B cell (primary cell): ENCODE data around the gene TIGD1. TPM values are rescaled to one million over a fixed set of nuclear protein-coding genes. Genes with fewer than 3 reads are reported as not detected.

Experiments
- ATAC-seq: fragments of 200-7000 bp; cut with Tn5 transposase; one replicate; pipeline ENCODE4 v1.10.0; 2021; ENCODE audit warnings: low read depth, mild to moderate bottlenecking, moderate number of reproducible peaks, moderate library complexity
- CTCF ChIA-PET: fragments of 350-600 bp; sonication (Branson Sonifier 250); formaldehyde crosslinking; loops from one replicate; lab custom pipeline; 2021; ENCODE audit warnings: antibody characterized with exemption, inconsistent platforms; lab: Charles Lee
- POLR2A ChIA-PET: fragments of 350-600 bp; sonication (Branson Sonifier 250); formaldehyde crosslinking; loops from one replicate; lab custom pipeline; 2021; ENCODE audit warnings: antibody characterized with exemption; lab: Charles Lee
- DNase-seq: peaks from one replicate; pipeline ENCODE4 v3.0.0; 2013
- H2AFZ ChIP-seq: 2 replicates; pipeline ENCODE4 v1.6.1; 2012; ENCODE audit warnings: mild to moderate bottlenecking, low read depth, low read length; ENCODE audit not compliant: insufficient read depth, poor library complexity, severe bottlenecking
- H3K27ac ChIP-seq, 2 donors: 1 replicate in 1 of 2; 2 replicates in 1 of 2; pipeline ENCODE4 v1.5.1; 2012 to 2013; ENCODE audit warnings: low read length in 2 of 2, mild to moderate bottlenecking in 2 of 2, moderate library complexity in 1 of 2
- H3K27me3 ChIP-seq, 4 experiments: fragments of 200-600 bp in 1 of 4; sonication (generic) in 1 of 4; replicated peaks in 1 of 4; 1 replicate in 2 of 4; 2 replicates in 2 of 4; pipeline versions ENCODE4 v1.6.1 to v1.7.0; 2013 to 2016; ENCODE audit warnings: low read length in 3 of 4, mild to moderate bottlenecking in 2 of 4, mixed read lengths in 1 of 4, moderate library complexity in 1 of 4; ENCODE audit not compliant: insufficient read depth in 4 of 4, control insufficient read depth in 3 of 4; ENCODE audit errors: control extremely low read depth in 1 of 4
- H3K36me3 ChIP-seq, 2 experiments: replicated peaks in 1 of 2; 1 replicate in 1 of 2; 2 replicates in 1 of 2; pipeline versions ENCODE4 v1.6.1 to v1.7.1; 2013; ENCODE audit warnings: low read length in 1 of 2; ENCODE audit not compliant: insufficient read depth in 2 of 2, control insufficient read depth in 1 of 2; ENCODE audit errors: control extremely low read depth in 1 of 2, extremely low read depth in 1 of 2
- H3K4me1 ChIP-seq, 2 donors: fragments of 200-600 bp in 1 of 2; sonication (generic) in 1 of 2; 1 replicate in 1 of 2; 2 replicates in 1 of 2; pipeline versions ENCODE4 v1.5.1 to v1.6.1; 2013 to 2017; ENCODE audit warnings: low read length in 2 of 2; ENCODE audit not compliant: control insufficient read depth in 2 of 2, insufficient read depth in 2 of 2
- H3K4me2 ChIP-seq: replicated peaks from 2 replicates; pipeline ENCODE3; 2012; ENCODE audit warnings: mild to moderate bottlenecking, low read depth, low read length; ENCODE audit not compliant: poor library complexity, severe bottlenecking
- H3K4me3 ChIP-seq, 5 experiments: fragments of 200-600 bp in 1 of 5; sonication (generic) in 1 of 5; 1 replicate in 3 of 5; 2 replicates in 2 of 5; pipeline versions ENCODE4 v1.5.1 to v1.7.0; 2011 to 2016; ENCODE audit warnings: low read length in 4 of 5, mild to moderate bottlenecking in 4 of 5, low read depth in 2 of 5, control low read depth in 1 of 5, moderate library complexity in 1 of 5; ENCODE audit not compliant: insufficient read depth in 1 of 5; ENCODE audit errors: control extremely low read depth in 1 of 5, extremely low read depth in 1 of 5
- H3K79me2 ChIP-seq: fragments of 200-600 bp; sonication (generic); one replicate; pipeline ENCODE4 v1.6.0; 2016; ENCODE audit warnings: low read length; ENCODE audit not compliant: control insufficient read depth, insufficient read depth
- H3K9ac ChIP-seq: fragments of 200-600 bp; sonication (generic); 2 replicates; pipeline ENCODE4 v1.6.1; 2017; ENCODE audit warnings: mild to moderate bottlenecking, low read length, moderate library complexity
- H3K9me3 ChIP-seq, 3 donors: one replicate each; pipeline versions ENCODE4 v1.6.1 to v1.7.1; 2013; ENCODE audit warnings: low read length in 2 of 3; ENCODE audit not compliant: control insufficient read depth in 2 of 3, insufficient read depth in 1 of 3; ENCODE audit errors: control extremely low read depth in 1 of 3
- H4K20me1 ChIP-seq: 2 replicates; pipeline ENCODE4 v1.6.0; 2012; ENCODE audit warnings: mild to moderate bottlenecking, low read length; ENCODE audit not compliant: insufficient read depth, control insufficient read depth, poor library complexity, severe bottlenecking
- H3K27ac Mint-ChIP-seq: one replicate; pipeline ENCODE4 v1.8.0; 2021; ENCODE audit warnings: mixed read lengths
- H3K27me3 Mint-ChIP-seq: one replicate; pipeline ENCODE4 v1.8.0; 2021; ENCODE audit warnings: mixed read lengths
- H3K4me1 Mint-ChIP-seq: one replicate; pipeline ENCODE4 v1.8.0; 2021; ENCODE audit warnings: mixed read lengths
- H3K4me3 Mint-ChIP-seq: one replicate; pipeline ENCODE4 v1.8.0; 2021; ENCODE audit warnings: mixed read lengths
- H3K9me3 Mint-ChIP-seq: one replicate; pipeline ENCODE4 v1.8.0; 2022; ENCODE audit warnings: mixed read lengths; ENCODE audit not compliant: insufficient read depth
- CTCF ChIP-seq: fragments of 200-600 bp; IDR thresholded peaks from one replicate; pipeline ENCODE4 v1.8.0; 2022; ENCODE audit warnings: antibody characterized with exemption, mild to moderate bottlenecking
- EZH2 ChIP-seq: IDR thresholded peaks from 2 replicates; pipeline ENCODE4 v1.6.1; 2012; ENCODE audit warnings: borderline replicate concordance, low read depth, mild to moderate bottlenecking, moderate library complexity, low read length; ENCODE audit not compliant: insufficient read depth, poor library complexity, severe bottlenecking
- WGBS: methylation state at CpG from one replicate; pipeline ENCODE4 v1.1.5; 2013; ENCODE audit warnings: missing lambda C conversion rate; ENCODE audit not compliant: insufficient coverage; 5-methylcytosine and 5-hydroxymethylcytosine counted together
- intact Hi-C: fragments of 100-400 bp; cut with micrococcal nuclease; formaldehyde crosslinking; loops from one replicate; pipeline ENCODE4 v1.10.0; 2022
- polyA plus RNA-seq: library from polyadenylated mRNA; depleted of rRNA; stranded (reverse); fragments of >200 nt; gene quantifications from 2 replicates; pipeline ENCODE4 v1.2.3, GENCODE V29; 2012
- total RNA-seq, 2 donors: library from RNA; stranded (reverse); fragments of 120-200 nt in 1 of 2; gene quantifications; 1 replicate in 1 of 2; 2 replicates in 1 of 2; pipeline versions ENCODE4 v1.2.3 to v1.2.4, GENCODE V29; 2013 to 2022

Gene TIGD1
- total and polyA plus RNA-seq, 2 donors (not counting 1 experiment from before 2014, with no cell fraction given), result 7.6 to 13.6 TPM

DNA sequence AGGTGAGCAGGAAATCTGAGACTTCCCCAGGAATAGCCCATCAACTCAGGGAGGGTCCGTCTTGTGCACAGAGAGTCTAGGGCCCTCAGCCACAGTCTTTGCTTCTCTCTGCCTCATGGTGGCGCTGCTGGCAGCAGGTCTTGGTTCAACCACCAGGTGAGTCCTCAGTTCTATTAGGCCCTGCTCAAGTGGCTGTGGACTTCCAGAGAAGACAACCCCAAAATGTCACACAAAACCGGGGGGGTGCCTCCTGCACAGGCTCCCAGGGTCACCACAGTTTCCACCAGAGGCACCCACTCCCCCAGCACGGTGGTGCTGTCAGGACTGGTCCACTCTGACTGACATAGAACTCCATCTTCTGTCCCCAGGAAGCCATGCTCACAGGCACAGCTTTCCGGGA, 13.3 kb downstream of the TIGD1 start:
- 67% methylated on average over 4 of the region's 5 CpGs for WGBS
- H3K79me2 ChIP-seq, result no peaks in the 10 kb centered on the region
- Mint-ChIP-seq H3K27me3 (peaks cover 27% of the 10 kb centered on the region), H3K4me3 (no peak overlapping the region), H3K27ac (no peak overlapping the region), H3K4me1 (peaks cover 12% of the 10 kb centered on the region), H3K9me3 (peaks cover 5% of the 10 kb centered on the region)
- peaks cover 0 to 22% (median 8%) of the 10 kb centered on the region in 4 experiments for H3K27me3 ChIP-seq
- intact Hi-C loops, result no loop called here
- H3K4me2 ChIP-seq, result no peak overlapping the region
- H2AFZ ChIP-seq, result no peak overlapping the region
- no peaks in the 10 kb centered on the region for H3K36me3 ChIP-seq
- H3K4me1 ChIP-seq, result peaks cover 0 to 9% of the 10 kb centered on the region in 2 donors
- H3K9me3 ChIP-seq, result peaks cover 0 to 23% (median 7%) of the 10 kb centered on the region in 3 donors
- POLR2A ChIA-PET, result no interaction called here
- no peak overlapping the region for H3K4me3 ChIP-seq
- no peak overlapping the region for H3K9ac ChIP-seq
- ATAC-seq, result no peak
- TF ChIP-seq EZH2, result no peak
- TF ChIP-seq CTCF, result no peak
- no peak overlapping the region for H3K27ac ChIP-seq
- H4K20me1 ChIP-seq, result no peaks in the 10 kb centered on the region
- CTCF ChIA-PET, result no interaction called here
- DNase-seq, result no peak

GRCh38 chr2:232535761-232536530, 14.4 kb downstream of the TIGD1 start:
- POLR2A ChIA-PET, result no interaction called here
- intact Hi-C loops, result no loop called here
- DNase-seq (no peak), ATAC-seq (no peak)
- no peak overlapping the region for H3K9ac ChIP-seq
- no peak overlapping the region for H3K4me2 ChIP-seq
- WGBS, result 97% methylated on average over 3 of the region's 5 CpGs
- Mint-ChIP-seq H3K9me3 (peaks cover 5% of the 10 kb centered on the region), H3K27me3 (peaks cover 27% of the 10 kb centered on the region), H3K27ac (no peak overlapping the region), H3K4me3 (no peak overlapping the region), H3K4me1 (peaks cover 10% of the 10 kb centered on the region)
- H3K27me3 ChIP-seq, result peaks cover 0 to 22% (median 8%) of the 10 kb centered on the region in 4 experiments
- no peak overlapping the region for H2AFZ ChIP-seq
- peaks cover 0 to 9% of the 10 kb centered on the region in 2 donors for H3K4me1 ChIP-seq
- no peak overlapping the region for H3K27ac ChIP-seq
- TF ChIP-seq EZH2 (no peak), CTCF (no peak)
- H3K79me2 ChIP-seq, result no peaks in the 10 kb centered on the region
- peaks cover 0 to 23% (median 7%) of the 10 kb centered on the region in 3 donors for H3K9me3 ChIP-seq
- H4K20me1 ChIP-seq, result no peaks in the 10 kb centered on the region
- H3K4me3 ChIP-seq, result no peak overlapping the region
- CTCF ChIA-PET, result no interaction called here
- no peaks in the 10 kb centered on the region for H3K36me3 ChIP-seq
